Measurements from ENCODE around the gene HIPK2. TPM values are rescaled to one million over a fixed set of nuclear protein-coding genes. Genes with fewer than 3 reads are reported as not detected.
"Not testable (repeated sequence)": the region's sequence is repeated elsewhere in the genome, so short reads cannot be mapped to it uniquely, and the experiment has no call there.

Gene HIPK2
- total and polyA plus RNA-seq, 5 donors from 2014 or later = 0.44 to 17.5 (median 0.78) TPM

- H3K4me1 Mint-ChIP-seq = no peaks in the 10 kb centered on the region
- H3K27ac Mint-ChIP-seq = peak overlapping the region in 2 of 3 donors; percentile 18 to 22
- H3K27me3 Mint-ChIP-seq = no peaks in the 10 kb centered on the region
- Histone ChIP-seq H3K27me3 (ENCODE audit: control insufficient read depth, insufficient read depth, low read length) (no peaks in the 10 kb centered on the region), H3K4me3 (ENCODE audit: low read depth, low read length) (no peak overlapping the region), H3K9me3 (ENCODE audit: control insufficient read depth in 2 of 2, low read length in 2 of 2) (no peaks in the 10 kb centered on the region), H3K36me3 (ENCODE audit: control insufficient read depth, insufficient read depth, low read length) (peaks cover 7% of the 10 kb centered on the region), H3K4me1 (ENCODE audit: control insufficient read depth, insufficient read depth, low read length, poor library complexity, severe bottlenecking) (no peaks in the 10 kb centered on the region), H3K27ac (ENCODE audit: insufficient read depth, low read length, poor library complexity, severe bottlenecking) (no peak overlapping the region)
- DNase-seq = no peak
- H3K9me3 Mint-ChIP-seq = no peaks in the 10 kb centered on the region
- ATAC-seq (ENCODE audit: low read depth in 2 of 2) = no peak
- H3K4me3 Mint-ChIP-seq = no peak overlapping the region
- H3K36me3 Mint-ChIP-seq = peaks cover 33% of the 10 kb centered on the region
Measured at GRCh38 chr7:139613971-139614411, 163.8 kb downstream of the HIPK2 start.

- H3K27ac ChIP-seq (ENCODE audit: insufficient read depth, low read length, poor library complexity, severe bottlenecking); H3K27me3 Mint-ChIP-seq; ATAC-seq (ENCODE audit: low read depth in 2 of 2); DNase-seq; H3K9me3 Mint-ChIP-seq; H3K4me1 Mint-ChIP-seq; H3K27ac Mint-ChIP-seq; H3K4me1 ChIP-seq (ENCODE audit: control insufficient read depth, insufficient read depth, low read length, poor library complexity, severe bottlenecking); H3K4me3 ChIP-seq (ENCODE audit: low read depth, low read length); H3K4me3 Mint-ChIP-seq; H3K27me3 ChIP-seq (ENCODE audit: control insufficient read depth, insufficient read depth, low read length); H3K9me3 ChIP-seq (ENCODE audit: control insufficient read depth in 2 of 2, low read length in 2 of 2): not testable (repeated sequence)
- H3K36me3 ChIP-seq (ENCODE audit: control insufficient read depth, insufficient read depth, low read length) = peaks cover 10% of the 10 kb centered on the region
- H3K36me3 Mint-ChIP-seq = peaks cover 44% of the 10 kb centered on the region
Measured at GRCh38 chr7:139611556-139611955, 166.2 kb downstream of the HIPK2 start.

GRCh38 chr7:139610595-139610994, 167.2 kb downstream of the HIPK2 start:
- peaks cover 37% of the 10 kb centered on the region for H3K36me3 Mint-ChIP-seq
- H3K4me1 Mint-ChIP-seq = no peaks in the 10 kb centered on the region
- H3K27me3 ChIP-seq (ENCODE audit: control insufficient read depth, insufficient read depth, low read length) = no peaks in the 10 kb centered on the region
- H3K4me1 ChIP-seq (ENCODE audit: control insufficient read depth, insufficient read depth, low read length, poor library complexity, severe bottlenecking) = no peaks in the 10 kb centered on the region
- no peaks in the 10 kb centered on the region for H3K27me3 Mint-ChIP-seq
- no peaks in the 10 kb centered on the region for H3K9me3 ChIP-seq (ENCODE audit: control insufficient read depth in 2 of 2, low read length in 2 of 2)
- no peaks in the 10 kb centered on the region for H3K9me3 Mint-ChIP-seq
- no peak overlapping the region for H3K4me3 ChIP-seq (ENCODE audit: low read depth, low read length)
- no peak overlapping the region for H3K4me3 Mint-ChIP-seq
- H3K27ac ChIP-seq (ENCODE audit: insufficient read depth, low read length, poor library complexity, severe bottlenecking) = no peak overlapping the region
- H3K36me3 ChIP-seq (ENCODE audit: control insufficient read depth, insufficient read depth, low read length) = peaks cover 10% of the 10 kb centered on the region
- ATAC-seq (ENCODE audit: low read depth in 2 of 2) = no peak
- DNase-seq = no peak
- no peak overlapping the region for H3K27ac Mint-ChIP-seq

- DNase-seq (no peak), ATAC-seq (ENCODE audit: low read depth in 2 of 2) (no peak)
- Mint-ChIP-seq H3K36me3 (peaks cover 23% of the 10 kb centered on the region), H3K4me3 (no peak overlapping the region), H3K4me1 (no peaks in the 10 kb centered on the region), H3K27me3 (no peaks in the 10 kb centered on the region), H3K27ac (peak overlapping the region in 1 of 3 donors; percentile 14), H3K9me3 (no peaks in the 10 kb centered on the region)
- Histone ChIP-seq H3K27ac (ENCODE audit: insufficient read depth, low read length, poor library complexity, severe bottlenecking) (no peak overlapping the region), H3K36me3 (ENCODE audit: control insufficient read depth, insufficient read depth, low read length) (peaks cover 10% of the 10 kb centered on the region), H3K4me1 (ENCODE audit: control insufficient read depth, insufficient read depth, low read length, poor library complexity, severe bottlenecking) (no peaks in the 10 kb centered on the region), H3K4me3 (ENCODE audit: low read depth, low read length) (no peak overlapping the region), H3K27me3 (ENCODE audit: control insufficient read depth, insufficient read depth, low read length) (no peaks in the 10 kb centered on the region), H3K9me3 (ENCODE audit: control insufficient read depth in 2 of 2, low read length in 2 of 2) (no peaks in the 10 kb centered on the region)
Measured at GRCh38 chr7:139603896-139604295, 173.9 kb downstream of the HIPK2 start.

- H3K36me3 Mint-ChIP-seq = peaks cover 23% of the 10 kb centered on the region
- no peak overlapping the region for H3K4me3 Mint-ChIP-seq
- Histone ChIP-seq H3K27ac (ENCODE audit: insufficient read depth, low read length, poor library complexity, severe bottlenecking) (no peak overlapping the region), H3K4me1 (ENCODE audit: control insufficient read depth, insufficient read depth, low read length, poor library complexity, severe bottlenecking) (no peaks in the 10 kb centered on the region), H3K4me3 (ENCODE audit: low read depth, low read length) (no peak overlapping the region), H3K9me3 (ENCODE audit: control insufficient read depth in 2 of 2, low read length in 2 of 2) (no peaks in the 10 kb centered on the region), H3K27me3 (ENCODE audit: control insufficient read depth, insufficient read depth, low read length) (no peaks in the 10 kb centered on the region), H3K36me3 (ENCODE audit: control insufficient read depth, insufficient read depth, low read length) (peaks cover 10% of the 10 kb centered on the region)
- H3K4me1 Mint-ChIP-seq = no peaks in the 10 kb centered on the region
- no peak overlapping the region for H3K27ac Mint-ChIP-seq
- no peaks in the 10 kb centered on the region for H3K27me3 Mint-ChIP-seq
- H3K9me3 Mint-ChIP-seq = no peaks in the 10 kb centered on the region
- no peak for DNase-seq
- no peak for ATAC-seq (ENCODE audit: low read depth in 2 of 2)
Measured at GRCh38 chr7:139603282-139603681, 174.5 kb downstream of the HIPK2 start.

GRCh38 chr7:139602143-139602722, 175.6 kb downstream of the HIPK2 start:
- H3K4me3 Mint-ChIP-seq = no peak overlapping the region
- no peak overlapping the region for H3K27ac ChIP-seq (ENCODE audit: insufficient read depth, low read length, poor library complexity, severe bottlenecking)
- peaks cover 17% of the 10 kb centered on the region for H3K36me3 Mint-ChIP-seq
- H3K4me1 ChIP-seq (ENCODE audit: control insufficient read depth, insufficient read depth, low read length, poor library complexity, severe bottlenecking) = no peaks in the 10 kb centered on the region
- no peak overlapping the region for H3K4me3 ChIP-seq (ENCODE audit: low read depth, low read length)
- ATAC-seq (ENCODE audit: low read depth in 2 of 2) (peak in 1 of 2 donors; percentile 34), DNase-seq (peak in 2 of 3 donors; percentile 14 to 52)
- H3K9me3 Mint-ChIP-seq = no peaks in the 10 kb centered on the region
- no peaks in the 10 kb centered on the region for H3K27me3 Mint-ChIP-seq
- H3K27ac Mint-ChIP-seq = no peak overlapping the region
- no peaks in the 10 kb centered on the region for H3K4me1 Mint-ChIP-seq
- peaks cover 11% of the 10 kb centered on the region for H3K36me3 ChIP-seq (ENCODE audit: control insufficient read depth, insufficient read depth, low read length)
- H3K9me3 ChIP-seq (ENCODE audit: control insufficient read depth in 2 of 2, low read length in 2 of 2) = no peaks in the 10 kb centered on the region
- H3K27me3 ChIP-seq (ENCODE audit: control insufficient read depth, insufficient read depth, low read length) = no peaks in the 10 kb centered on the region

GRCh38 chr7:139601176-139601575, 176.6 kb downstream of the HIPK2 start:
- Histone ChIP-seq H3K4me1 (ENCODE audit: control insufficient read depth, insufficient read depth, low read length, poor library complexity, severe bottlenecking) (no peaks in the 10 kb centered on the region), H3K4me3 (ENCODE audit: low read depth, low read length) (no peak overlapping the region), H3K36me3 (ENCODE audit: control insufficient read depth, insufficient read depth, low read length) (peaks cover 17% of the 10 kb centered on the region), H3K9me3 (ENCODE audit: control insufficient read depth in 2 of 2, low read length in 2 of 2) (no peaks in the 10 kb centered on the region), H3K27ac (ENCODE audit: insufficient read depth, low read length, poor library complexity, severe bottlenecking) (no peak overlapping the region), H3K27me3 (ENCODE audit: control insufficient read depth, insufficient read depth, low read length) (no peaks in the 10 kb centered on the region)
- no peaks in the 10 kb centered on the region for H3K27me3 Mint-ChIP-seq
- no peak for DNase-seq
- no peak for ATAC-seq (ENCODE audit: low read depth in 2 of 2)
- no peaks in the 10 kb centered on the region for H3K9me3 Mint-ChIP-seq
- peaks cover 11% of the 10 kb centered on the region for H3K36me3 Mint-ChIP-seq
- H3K27ac Mint-ChIP-seq = no peak overlapping the region
- H3K4me3 Mint-ChIP-seq = no peak overlapping the region
- H3K4me1 Mint-ChIP-seq = no peaks in the 10 kb centered on the region

GRCh38 chr7:139600306-139600705, 177.5 kb downstream of the HIPK2 start:
- Mint-ChIP-seq H3K27me3 (no peaks in the 10 kb centered on the region), H3K4me1 (no peaks in the 10 kb centered on the region), H3K36me3 (peaks cover 17% of the 10 kb centered on the region), H3K9me3 (no peaks in the 10 kb centered on the region), H3K4me3 (no peak overlapping the region), H3K27ac (no peak overlapping the region)
- H3K27me3 ChIP-seq (ENCODE audit: control insufficient read depth, insufficient read depth, low read length) = no peaks in the 10 kb centered on the region
- no peak overlapping the region for H3K4me3 ChIP-seq (ENCODE audit: low read depth, low read length)
- ATAC-seq (ENCODE audit: low read depth in 2 of 2) = no peak
- no peak for DNase-seq
- peaks cover 25% of the 10 kb centered on the region for H3K36me3 ChIP-seq (ENCODE audit: control insufficient read depth, insufficient read depth, low read length)
- no peak overlapping the region for H3K27ac ChIP-seq (ENCODE audit: insufficient read depth, low read length, poor library complexity, severe bottlenecking)
- no peaks in the 10 kb centered on the region for H3K4me1 ChIP-seq (ENCODE audit: control insufficient read depth, insufficient read depth, low read length, poor library complexity, severe bottlenecking)
- H3K9me3 ChIP-seq (ENCODE audit: control insufficient read depth in 2 of 2, low read length in 2 of 2) = no peaks in the 10 kb centered on the region
